IPS DF 4.7 (cell line): ENCODE data around the gene DLG2.
"Not testable (repeated sequence)": the region's sequence is repeated elsewhere in the genome, so short reads cannot be mapped to it uniquely, and the experiment has no call there.

Experiments used
- DNase-seq: peaks from one replicate; pipeline ENCODE4 v3.0.0-alpha.2; 2013; ENCODE audit warnings: low spot score; ENCODE audit errors: extremely low read depth

DLG2 gene

DNA sequence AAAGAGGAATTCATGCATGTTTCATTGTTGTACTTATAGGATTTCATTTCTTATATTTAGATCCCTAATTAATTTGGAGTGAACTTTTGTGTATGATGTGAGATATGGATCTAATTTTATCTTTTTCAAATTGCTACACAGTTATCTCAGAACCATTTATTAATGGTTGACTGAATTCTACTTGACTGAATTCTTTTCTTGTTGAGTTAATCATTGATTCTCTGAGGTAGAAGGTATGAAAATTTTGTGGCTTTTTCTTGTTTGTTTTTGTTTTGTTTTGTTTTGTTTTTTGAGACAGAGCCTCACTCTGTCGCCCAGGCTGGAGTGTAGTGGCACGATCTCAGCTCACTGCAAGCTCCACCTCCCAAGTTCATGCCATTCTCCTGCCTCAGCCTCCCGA is 286.3 kb downstream of the DLG2 start:
- not testable (repeated sequence) for DNase-seq

DNA sequence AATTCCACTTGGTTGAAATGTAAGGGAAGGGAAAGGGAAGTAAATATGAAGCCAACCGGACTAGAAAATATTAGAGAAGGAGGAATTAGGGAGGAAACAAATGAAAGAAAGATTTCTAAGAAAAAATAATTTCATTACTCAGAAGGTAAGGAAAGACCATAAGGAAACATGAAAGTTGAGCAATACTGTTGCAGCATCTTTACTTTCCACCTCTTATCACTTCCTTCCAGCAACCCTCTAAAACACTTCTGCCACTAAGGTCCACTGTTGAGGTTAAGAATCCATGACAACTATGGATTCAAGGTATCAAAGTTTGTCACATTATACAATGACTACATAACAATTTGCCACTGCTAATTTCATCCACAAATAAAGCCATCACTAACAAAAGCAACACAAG is 308.6 kb downstream of the DLG2 start:
- DNase-seq = no peak

DNA sequence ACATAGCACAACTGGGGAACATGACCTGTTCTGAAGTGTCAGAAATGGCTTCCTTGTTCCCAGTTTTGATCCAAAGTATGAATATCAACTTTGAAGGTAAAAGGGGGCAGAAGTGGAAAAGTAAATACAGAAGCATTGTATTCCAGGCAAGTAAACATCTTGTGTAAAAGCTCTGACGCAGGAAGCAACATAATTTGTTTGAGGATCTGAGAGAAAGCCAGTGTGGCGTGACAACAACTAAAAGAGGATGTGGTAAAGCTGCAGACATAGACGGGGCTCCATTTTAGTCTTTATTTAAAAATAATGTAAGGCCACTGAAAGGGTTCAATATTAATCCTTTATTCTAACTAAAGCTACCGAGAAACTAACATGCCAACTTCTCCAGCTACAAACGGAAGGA is 310.2 kb downstream of the DLG2 start:
- DNase-seq = no peak

DNA sequence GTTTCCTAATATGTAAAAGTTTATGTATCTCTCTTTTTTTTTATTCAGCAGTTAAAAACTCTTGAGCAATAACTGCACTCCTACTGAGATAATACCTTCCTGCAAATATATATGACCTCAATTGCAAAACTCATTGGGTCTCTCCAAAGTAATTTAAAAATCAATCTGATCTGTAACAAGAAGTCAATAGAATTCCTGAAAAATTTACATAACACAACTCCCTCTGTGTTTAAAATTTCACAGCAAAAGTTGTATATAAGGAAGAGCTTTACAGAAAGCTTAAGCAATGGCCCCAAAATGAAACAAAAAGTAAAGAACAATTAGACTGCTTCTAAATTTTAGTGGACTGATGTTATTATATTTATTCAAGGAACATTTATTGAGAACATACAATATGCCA is 313.4 kb downstream of the DLG2 start:
- DNase-seq = no peak

DNA sequence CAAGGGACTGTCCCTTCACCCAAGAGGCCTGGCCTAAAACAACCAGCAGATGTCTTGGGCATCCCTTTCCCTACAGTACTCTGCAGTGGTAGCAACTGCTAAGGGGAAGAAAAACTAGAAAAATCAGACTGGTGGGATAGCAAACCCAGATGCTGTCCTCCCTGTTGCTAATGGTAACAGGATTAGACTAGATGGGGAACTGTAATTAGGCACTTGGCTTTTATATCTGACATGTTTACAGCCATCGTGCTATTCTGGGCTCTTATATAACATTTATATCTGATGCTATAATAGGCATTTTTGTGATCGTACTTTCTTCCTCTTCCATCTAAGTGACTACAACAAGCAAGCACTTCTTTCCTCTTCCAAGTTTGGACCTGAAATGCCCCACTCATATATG is 316.7 kb downstream of the DLG2 start:
- DNase-seq = no peak

DNA sequence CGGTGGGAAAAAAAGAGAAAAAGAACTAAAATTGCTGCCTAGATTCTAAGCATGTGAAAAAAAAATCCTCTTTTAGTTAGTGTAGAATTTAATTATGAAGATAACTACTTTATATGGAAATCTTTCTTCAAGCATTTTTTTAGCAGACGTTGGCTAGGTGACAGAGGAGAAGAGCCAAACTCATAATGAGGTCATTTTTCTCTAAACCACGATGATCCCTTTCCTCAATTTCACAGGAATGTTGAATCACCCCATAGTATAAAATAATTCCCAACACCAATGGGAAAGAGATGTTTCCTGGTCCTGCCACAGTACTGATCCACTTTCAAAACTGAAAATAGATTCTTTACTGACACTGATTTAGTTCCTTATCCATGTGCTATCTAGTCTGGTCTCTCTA is 319.8 kb downstream of the DLG2 start:
- no peak for DNase-seq

DNA sequence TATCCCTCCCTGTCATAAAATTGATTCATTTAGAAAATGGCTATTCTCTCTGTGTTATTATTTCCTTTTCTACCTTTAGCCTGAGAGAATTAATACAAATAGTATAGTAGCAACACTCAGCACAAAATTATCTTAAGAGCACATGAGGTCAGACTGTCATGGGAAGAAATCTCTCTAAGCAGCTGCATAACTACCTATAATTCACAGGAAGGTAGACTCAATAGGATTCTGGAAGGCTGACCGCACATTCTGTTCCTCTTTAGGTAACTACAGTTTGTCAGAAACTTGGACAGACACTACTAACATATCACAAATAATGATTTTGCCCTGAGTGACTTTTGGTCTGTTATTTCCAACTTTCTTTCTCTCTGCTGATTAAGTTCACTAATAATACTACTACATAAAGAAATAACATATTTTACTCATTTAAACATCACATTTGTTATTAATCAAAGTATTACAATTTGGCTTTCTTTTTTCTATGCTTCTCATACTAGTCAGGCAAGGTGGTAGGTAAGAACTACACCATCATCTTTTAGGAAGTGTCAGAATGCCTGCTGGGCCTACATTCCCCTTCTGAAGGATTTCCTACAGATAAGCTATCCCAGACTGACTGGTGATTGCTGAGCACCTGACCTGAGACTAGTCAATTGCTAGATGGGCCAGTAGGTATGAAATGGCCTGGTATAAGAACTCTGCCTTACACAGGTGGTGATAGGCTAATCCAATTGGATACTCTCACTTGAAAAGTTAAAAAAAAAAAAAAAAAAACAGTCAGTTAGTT is 325.1 kb downstream of the DLG2 start:
- no peak for DNase-seq

DNA sequence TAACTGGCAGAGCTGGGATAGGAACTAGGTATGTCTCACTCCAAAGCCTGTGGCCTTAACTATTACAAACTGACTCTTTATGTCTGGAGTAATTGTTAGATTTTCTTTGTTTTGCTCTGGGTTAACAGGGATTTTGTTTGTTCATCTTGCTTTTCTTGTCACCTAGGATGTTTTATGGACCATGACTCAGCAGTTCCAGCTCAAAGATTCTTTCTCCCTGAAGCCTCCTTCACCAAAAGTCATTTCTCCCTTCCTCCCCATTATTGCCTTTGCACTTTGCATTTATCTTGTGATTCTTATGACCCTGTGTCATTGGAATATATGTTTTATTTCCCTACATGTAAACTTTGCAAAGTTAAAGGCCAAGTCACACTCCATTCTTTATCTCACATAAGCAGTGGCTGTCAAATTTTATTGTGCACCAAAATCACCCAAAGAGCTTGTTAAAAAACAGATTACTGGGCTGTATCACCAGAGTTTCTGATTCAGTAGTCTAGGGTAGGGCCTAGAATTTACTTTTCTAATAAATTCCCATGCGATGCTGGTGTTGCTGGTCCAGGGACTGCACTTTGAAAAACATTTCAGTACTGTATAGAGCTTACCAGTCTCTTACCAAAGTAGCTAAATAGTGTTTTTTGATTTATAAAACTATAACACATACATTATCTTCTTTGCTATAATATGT is 327.7 kb downstream of the DLG2 start:
- no peak for DNase-seq

DNA sequence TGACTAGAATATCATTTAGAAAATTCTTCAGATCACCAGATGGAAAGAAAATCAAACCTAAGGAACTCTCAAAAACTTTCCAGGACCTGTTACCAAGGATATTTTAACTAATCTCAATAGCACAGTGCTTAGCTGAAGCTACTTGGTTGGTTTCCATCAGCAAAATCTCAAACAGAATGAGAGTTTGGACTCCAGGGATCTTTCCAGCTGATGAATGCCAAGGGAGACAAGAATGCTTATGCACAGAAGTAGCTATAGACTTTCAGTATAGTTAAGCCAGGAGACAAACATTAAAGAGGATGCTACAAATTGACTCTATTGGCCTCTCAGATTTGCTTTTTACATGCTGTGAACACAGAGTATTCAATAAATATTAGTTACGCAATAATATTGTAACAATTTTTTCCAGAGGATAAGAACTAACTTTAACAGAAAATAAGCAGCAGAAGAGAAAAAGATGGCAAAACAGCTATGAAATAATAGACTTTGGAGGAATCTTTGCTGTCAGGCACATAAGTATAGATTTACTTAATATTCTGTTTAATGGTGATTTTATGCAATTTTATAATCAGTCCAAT is 331.4 kb downstream of the DLG2 start:
- no peak for DNase-seq

DNA sequence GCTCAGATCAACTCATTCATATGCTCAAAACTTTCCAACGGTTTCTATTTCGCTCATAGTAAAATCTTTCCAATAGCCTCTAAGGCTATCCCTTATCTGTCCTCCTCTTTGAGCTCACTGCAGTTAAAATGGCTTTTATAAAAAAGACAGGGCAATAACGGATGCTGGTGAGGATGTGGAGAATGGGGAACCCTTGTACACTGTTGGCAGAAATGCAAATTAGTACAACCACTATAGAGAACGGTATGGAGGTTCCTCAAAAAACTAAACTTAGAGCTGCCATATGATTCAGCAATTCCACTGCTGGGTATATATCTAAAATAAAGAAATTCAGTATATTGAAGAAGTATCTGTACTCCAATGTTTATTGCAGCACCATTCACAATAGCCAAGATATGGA is 345.6 kb downstream of the DLG2 start:
- no peak for DNase-seq

DNA sequence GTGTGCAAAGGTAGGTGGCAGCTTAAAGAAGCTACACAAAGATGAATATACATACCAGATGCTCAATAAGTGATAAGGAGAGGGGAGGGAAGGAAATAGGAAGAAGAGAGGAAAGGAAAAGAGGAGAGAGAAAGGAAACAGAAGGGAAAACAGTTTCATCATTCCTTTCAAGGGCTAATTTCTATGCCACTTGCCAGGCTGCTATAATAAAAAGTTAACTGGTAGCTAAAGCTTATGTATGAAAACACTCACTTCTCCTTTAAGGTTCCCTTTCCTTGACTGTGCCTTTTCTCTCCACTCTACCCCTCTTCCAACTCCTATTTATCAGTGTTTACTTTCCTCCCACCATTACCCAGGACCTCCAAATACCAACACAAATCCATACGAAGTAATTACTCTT is 347.9 kb downstream of the DLG2 start:
- DNase-seq = no peak

DNA sequence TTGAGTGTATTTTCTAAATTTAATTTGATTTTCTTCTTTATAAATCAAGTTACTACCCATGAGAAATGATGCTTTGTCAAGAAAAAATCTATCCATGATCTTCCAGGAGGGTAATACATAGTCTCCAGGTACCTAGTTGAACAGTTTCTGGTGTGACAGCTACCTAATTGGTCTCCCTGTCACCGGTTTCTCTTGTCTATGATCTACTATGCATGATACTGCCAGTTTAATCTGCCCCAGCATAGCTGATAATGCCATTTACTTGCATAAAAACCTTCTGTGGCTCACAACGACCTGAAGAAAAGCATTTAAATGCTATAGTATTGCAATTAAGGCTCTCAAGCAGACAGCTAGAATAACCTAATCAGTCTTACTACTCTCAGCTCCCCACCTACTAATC is 349.5 kb downstream of the DLG2 start:
- no peak for DNase-seq

DNA sequence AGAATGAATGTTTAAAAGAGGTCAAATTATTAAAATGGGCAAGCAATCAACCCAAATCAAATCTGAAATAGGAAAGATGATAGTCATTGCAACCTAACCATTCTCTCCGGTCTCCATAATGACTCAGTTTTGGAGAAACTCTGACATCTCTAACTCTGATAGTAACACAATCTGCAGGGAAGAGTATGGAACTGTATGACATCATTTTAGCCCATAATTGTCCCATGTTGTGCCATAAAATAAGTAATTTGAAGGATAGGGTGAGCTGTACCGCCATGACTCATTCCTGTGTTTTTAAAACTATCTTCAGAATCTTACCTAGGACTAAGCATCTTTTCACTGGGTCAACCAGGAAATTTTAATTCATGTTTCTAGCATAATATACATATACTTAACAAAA is 350.8 kb downstream of the DLG2 start:
- no peak for DNase-seq

DNA sequence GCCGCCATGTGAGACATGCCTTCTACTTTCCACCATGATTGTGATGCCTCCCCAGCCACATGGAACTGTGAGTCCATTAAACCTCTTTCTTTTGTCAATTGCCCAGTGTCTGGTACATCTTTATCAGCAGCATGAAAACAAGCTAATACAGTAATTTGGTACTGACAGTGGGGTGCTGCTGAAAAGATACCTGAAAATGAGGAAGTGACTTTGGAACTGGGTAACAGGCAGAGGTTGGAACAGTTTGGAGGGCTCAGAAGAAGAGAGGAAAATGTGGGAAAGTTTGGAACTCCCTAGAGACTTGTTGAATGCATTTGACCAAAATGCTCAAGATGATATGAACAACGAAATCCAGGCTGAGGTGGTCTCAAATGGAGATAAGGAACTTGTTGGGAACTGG is 356.8 kb downstream of the DLG2 start:
- DNase-seq = not testable (repeated sequence)

DNA sequence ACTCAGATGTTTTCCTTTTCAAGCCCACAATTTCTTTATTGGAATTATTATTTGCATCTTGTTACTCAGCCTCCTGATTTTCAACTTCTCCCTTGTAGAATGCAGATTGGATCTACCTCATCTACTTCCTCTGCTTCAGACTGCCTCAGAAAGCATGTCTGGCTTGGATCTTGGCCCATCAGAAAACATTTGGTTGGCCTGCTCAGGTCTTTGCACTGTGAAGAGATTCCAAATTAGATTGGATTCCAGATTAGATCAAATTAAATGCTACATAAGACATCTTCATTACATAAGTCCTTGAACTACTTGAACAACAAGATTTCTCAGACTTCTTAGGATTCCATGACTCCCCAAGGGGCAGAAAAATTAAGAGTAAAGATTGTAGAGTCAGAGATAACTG is 358.0 kb downstream of the DLG2 start:
- DNase-seq = no peak

DNA sequence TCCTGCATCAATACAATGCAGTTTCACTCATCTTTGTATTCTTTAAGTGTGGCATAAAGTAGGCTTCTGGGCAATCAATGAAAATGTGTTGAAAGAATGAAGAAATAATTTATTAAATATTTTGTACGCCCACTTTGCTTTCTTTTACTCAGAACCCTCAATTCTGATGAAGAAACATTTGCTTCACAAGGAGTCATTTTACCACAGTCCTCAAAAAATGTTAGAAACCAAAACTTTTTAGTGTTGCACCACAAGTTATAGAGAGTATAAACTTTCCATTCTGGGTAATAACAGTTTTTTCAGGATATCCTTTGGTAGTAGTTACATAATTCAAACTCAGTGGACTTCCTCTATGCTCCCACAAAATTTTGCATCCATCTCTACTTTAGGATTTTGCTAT is 360.5 kb downstream of the DLG2 start:
- DNase-seq = no peak

DNA sequence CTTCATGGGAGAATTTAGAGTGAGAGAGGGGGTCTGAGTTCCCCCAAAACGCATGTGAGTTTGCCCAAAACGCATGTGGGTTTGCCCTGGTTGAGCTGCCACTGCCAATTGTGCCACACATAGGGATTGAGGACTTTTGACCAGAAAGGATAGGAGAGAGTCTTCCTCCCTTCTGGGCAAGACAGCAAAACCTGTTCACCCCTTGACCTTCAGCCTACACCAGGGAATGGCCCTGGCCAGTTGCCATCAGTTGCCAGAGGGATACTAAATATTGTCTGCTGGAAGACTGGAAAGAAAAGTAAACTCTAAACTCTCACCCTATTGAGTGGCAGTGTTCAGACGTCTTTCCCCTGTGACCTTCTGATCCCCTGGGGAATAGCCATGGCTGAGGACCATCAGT is 363.8 kb downstream of the DLG2 start:
- DNase-seq = no peak

DNA sequence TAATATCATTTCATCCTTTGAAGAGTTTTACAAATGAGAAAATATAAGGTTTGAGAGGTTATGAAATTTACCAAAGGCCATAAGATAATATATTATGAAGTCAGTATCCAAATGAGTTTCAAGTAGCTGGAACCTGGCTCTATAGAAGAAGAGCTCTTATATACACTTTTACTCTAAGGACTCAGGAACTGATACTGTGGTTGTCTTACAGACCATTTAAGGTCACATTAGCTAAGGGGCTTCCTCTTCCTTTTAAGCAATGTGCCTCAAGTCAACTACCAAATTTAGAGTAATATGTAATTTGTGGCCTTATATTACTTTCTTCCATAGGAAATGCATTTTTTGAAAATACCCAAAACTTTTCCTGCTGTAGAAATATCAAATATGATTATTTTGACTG is 369.3 kb downstream of the DLG2 start:
- DNase-seq = no peak

DNA sequence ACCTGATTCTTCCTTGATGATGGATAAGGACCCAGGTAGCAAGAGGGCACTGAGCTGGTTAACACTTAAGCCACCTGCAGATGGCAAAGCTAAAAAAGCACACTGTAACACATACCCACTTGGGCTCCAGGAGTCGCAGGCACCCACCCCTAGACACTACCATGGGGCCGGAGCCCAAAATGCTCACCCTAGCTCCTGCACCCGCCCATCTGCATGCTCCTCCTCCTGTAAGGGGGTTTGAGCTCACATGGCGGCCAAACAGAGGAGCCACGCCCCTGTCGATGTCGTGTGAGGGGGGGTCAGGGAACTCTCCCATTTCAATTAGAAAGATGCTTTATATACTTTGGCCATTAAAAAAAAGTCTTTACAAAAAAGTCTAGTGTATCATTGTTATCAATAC is 370.7 kb downstream of the DLG2 start:
- no peak for DNase-seq

DNA sequence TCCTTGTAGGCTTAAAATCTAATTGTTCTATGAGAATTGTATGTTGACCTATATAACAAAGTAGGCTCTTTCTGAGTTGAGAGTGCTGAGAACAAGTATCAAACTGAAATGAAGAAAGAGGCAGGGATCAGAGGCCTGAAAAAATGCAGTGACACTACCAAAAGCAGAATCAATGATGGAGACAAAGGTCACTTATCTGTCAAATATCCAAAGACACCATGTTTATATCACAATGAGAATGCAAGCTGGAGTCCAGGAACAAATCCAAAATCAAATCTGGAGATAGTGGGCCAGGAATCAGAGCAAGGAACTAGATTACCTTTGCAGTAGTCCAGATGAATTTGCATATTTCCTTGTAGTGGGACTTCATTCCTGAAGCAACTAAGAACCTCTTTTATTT is 377.7 kb downstream of the DLG2 start:
- no peak for DNase-seq

DNA sequence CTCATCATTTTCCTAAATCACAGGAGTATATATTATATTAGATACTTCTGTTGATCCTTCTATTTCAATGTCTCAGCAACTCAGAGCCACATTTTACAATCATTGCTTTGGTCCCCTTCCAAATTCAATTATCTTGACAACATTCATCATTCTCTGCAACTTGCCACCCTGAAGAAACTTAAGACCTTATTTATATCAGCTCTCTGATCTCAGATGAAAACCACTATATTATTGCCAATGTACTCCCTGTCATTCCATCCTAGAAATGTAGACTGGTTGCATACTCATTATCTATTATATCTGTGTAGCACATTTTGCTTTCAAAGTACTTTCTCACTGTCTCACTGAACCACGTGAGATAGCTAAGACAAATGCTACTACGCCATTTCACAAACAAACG is 379.3 kb downstream of the DLG2 start:
- no peak for DNase-seq

DNA sequence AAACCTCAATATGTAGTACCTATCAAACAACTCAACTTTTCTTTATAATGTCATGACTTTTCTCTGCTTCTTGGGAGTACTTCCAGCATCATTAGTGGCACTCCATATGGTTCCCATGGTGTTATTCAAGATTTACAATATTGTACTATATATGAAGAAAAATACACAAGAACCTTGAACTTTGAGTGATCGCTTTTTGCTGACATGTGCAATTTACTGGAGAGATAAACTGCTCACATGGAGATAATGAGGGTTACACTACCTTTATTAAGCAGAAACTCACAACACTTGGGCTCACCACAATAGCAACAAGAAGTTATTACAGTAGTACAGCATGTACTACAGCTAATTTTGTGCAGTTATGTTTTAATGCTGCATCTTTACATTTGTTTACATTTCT is 388.2 kb downstream of the DLG2 start:
- no peak for DNase-seq

DNA sequence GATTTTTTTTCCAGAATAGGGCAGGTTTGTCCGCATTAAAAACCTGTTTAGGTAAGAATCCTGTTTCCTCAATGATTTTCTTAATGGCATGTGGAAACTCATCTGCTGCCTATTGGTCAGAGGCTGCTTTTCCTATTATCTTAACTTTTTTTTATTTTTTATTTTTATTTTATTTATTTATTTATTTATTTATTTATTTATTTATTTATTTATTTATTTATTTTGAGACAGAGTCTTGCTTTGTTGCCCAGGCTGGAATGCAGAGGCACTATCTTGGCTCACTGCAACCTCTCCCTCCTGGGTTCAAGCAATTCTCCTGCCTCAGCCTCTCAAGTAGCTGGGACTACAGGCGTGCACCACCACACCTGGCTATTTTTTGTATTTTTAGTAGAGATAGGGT is 389.1 kb downstream of the DLG2 start:
- DNase-seq = not testable (repeated sequence)
